ENCODE measurements around the gene PHLPP1. TPM values are rescaled to one million over a fixed set of nuclear protein-coding genes. Genes with fewer than 3 reads are reported as not detected.

Gene PHLPP1
- total RNA-seq: 6.2 and 10.2 TPM in 2 replicates

GRCh38 chr18:62715436-62715758, at the start of gene PHLPP1:
PHLPP1 (plus strand) TSS chr18:62715541; CDS start chr18:62715684, 143 bp downstream.

Small RNAs within 50 kb of the gene (small RNA-seq; reads per million reads assigned to genes)
- not detected for gene RNU6-142P

Other genes with a start within 250 kb of the PHLPP1 start
- 12.1 and 16.6 TPM in 2 replicates for gene ZCCHC2, start 192.5 kb upstream of the PHLPP1 start, total RNA-seq

Data from subcutaneous preadipocyte (primary cell).